Midbrain (tissue), 1 donor: Measurements from ENCODE around the gene LOXL4.
"Not testable (repeated sequence)": the region's sequence is repeated elsewhere in the genome, so short reads cannot be mapped to it uniquely, and the experiment has no call there.

Experiments used
- DNase-seq: peaks from one replicate; lab custom pipeline; 2025; lab: John Stamatoyannopoulos, UW

The LOXL4 gene

DNA sequence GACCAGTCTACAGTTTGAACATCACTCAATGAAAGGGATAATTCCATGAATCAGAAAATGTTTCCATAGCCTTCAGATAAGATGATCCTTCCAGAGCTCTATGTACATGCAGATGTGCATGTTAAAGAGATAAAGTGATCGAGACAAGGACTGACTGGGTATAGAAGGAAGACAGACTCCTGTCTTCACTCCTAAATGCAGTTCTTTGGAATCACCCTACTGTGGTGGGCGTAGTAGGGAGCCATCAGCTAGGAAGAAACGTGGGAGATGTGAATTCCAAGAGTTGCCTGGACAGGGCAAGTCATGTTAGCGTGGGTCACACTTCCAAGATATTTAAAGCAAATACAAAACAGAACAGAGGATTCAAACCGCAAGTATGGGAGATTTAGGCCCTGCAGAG is 23.9 kb downstream of the LOXL4 start:
- no peak for DNase-seq

DNA sequence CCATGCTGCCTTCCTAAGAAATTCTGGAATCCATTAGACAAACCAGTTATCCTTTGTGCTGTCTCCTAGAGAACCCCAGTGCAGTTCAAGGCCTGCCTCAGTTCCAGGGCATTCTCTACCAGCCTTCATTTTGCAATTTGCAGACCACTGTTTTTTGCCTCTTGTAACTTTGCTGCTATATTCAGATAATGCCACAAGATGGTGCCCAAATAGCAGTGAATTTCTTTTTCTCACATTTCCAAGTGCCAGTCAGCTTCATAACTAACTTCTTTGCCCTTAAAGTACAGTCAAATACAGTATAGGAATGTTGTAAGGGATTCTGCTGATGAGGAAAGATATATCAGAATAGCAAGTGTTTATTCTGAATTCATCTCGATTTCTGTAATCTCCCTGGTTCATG is 25.2 kb downstream of the LOXL4 start:
- peak; percentile 12 for DNase-seq

DNA sequence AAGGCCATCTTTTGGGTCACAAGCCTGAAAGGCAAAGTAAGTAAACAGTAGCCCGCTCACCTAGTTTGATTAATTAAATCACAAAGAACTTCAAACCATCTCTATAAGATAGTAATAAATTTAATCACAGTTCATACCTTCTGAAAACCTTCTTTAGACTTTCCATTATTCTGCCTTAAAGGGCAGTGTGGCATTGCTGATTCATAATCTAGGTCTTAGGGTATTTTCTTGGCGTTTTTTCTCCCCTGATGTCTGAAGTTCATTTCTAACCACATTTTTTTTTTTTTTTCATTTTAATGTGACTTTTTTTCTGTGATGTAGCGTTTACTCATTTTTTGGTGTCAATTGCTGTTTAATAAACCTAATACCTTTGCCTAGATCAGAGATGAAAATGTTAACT is 27.5 kb downstream of the LOXL4 start:
- no peak for DNase-seq

DNA sequence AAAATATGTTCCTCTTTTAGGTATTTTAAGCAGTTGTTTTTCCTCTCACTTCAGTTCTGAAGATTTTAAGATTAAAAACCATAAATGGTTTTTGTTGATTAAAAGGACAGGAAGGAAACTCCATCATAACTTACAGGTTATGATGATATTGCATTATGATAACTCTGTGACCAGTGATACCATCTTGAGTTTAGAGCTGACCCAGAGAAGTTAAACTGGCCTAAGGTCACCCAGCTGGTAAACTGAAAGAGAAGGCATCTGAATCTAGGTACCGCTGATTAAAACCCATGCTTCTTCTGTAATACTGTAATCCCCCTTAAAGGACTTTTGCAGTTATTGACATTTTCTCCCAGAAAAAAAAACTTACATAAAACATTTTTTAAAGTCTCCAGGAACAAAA is 29.6 kb downstream of the LOXL4 start:
- no peak for DNase-seq

DNA sequence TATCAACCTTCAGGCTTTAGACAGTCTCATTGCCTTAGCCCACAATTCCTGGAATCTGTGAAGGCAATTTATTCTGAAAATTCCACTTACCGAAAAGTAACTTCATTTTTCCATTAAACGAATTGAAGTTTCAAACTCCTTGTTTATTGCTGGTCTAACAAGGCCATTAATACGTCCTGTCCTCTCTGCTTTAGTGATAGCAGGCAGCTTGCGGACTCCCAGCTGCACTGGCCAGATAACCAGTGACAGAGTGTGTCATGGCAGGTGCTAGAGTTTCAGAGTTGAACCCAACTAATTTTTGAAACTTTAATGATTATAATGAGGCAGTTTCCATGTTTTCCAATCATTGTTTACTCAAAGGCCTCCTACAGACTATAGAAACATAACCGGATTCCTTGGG is 31.1 kb downstream of the LOXL4 start:
- DNase-seq = no peak

DNA sequence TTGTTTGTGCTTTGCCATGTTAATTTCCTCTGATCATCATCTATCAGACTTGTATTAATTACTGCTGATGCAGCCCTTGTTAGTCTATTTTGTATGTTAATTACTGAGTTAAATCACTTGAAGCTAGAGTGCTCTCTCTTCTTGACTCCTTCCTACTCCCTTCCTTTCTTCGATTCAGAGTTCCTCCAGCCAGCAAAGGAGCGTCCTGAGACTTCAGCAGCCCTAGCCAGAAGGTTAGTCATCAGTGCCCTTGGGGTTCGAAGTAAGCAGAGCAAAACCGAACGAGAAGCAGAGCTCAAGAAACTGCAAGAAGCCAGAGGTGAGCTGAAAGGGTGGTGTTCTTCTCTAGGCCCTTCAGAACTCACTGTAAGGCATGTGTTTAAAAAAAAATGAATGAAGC is 32.1 kb downstream of the LOXL4 start:
- no peak for DNase-seq

DNA sequence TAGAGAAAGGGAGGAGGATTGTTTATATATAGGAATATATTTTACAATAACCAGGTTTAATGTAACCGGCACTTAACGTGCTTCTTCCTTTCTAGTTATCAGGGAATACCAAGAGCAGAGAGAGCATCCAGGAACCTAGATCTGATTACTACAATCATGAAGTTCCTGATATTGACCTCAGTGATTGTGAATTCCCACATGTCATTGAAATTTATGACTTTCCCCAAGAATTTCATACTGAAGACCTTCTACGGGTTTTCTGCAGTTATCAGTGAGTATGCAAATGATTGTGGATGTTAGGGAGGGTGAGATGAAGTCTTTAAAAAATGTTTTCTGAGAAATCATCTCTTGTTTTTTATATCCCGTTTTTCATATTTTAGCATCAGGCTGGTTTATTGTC is 36.6 kb downstream of the LOXL4 start:
- DNase-seq = no peak

DNA sequence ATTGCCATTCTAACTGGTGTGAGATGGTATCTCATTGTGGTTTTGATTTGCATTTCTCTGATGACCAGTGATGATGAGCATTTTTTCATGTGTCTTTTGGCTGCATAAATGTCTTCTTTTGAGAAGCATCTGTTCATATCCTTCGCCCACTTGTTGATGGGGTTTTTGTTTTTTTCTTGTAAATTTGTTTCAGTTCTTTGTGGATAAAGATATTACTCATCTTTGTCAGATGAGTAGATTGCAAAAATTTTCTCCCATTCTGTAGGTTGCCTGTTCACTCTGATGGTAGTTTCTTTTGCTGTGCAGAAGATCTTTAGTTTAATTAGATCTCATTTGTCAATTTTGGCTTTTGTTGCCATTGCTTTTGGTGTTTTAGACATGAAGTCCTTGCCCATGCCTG is 39.7 kb downstream of the LOXL4 start:
- DNase-seq = not testable (repeated sequence)

DNA sequence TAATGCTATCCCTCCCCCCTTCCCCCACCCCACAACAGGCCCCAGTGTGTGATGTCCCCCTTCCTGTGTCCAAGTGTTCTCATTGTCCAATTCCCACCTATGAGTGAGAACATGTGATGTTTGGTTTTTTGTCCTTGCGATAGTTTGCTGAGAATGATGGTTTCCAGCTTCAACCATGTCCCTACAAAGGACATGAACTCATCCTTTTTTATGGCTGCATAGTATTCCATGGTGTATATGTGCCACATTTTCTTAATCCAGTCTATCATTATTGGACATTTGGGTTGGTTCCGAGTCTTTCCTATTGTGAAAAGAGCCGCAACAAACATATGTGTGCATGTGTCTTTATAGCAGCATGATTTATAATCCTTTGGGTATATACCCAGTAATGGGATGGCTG is 40.3 kb downstream of the LOXL4 start:
- DNase-seq = not testable (repeated sequence)

DNA sequence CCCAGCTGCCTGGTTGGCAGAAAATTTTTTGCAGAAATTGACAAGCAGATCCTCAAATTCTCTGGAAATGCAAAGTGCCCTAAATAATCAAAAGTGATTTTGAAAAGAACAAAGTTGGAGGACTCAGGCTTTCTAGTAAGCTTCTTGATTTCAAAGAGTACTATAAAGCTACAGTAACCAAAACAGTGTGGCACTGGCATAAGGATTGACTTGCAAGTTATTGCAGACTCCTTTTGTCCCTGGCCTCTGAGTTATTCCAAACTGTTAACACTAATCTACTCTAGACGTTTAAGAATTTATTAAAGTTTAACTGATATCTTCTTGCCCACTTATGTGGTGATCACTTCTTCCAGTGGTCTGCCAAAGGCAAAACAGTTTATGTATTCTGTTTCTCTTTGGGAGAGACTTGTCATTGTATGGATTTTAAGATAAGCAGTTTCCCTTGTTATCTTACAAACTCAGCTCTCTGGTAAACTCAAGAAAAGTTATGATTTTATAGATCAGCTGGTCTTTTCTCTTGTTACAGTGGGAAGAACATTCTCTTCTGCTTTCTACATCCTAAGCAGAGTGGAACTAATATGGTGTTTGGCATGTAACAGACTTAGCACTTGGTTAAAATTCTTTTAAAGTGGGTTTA is 41.4 kb downstream of the LOXL4 start:
- DNase-seq = no peak

DNA sequence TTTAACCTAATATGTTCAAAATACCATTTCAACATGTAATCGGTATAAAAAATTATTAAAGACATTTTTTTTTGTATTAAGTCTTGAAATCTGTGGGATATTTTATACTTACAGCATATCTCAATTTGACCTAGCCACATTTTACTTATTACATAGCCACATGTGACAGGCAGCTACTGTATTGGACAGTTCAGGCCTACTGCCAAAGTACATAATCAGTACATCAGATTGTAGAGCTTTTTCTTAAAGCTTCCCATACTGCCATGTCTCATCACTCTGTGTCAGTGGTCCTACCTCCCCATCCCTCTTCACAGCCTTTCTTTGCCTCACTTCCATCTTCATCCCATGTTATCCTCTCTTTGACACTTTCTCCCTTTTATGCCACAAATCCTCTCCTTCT is 43.0 kb downstream of the LOXL4 start:
- no peak for DNase-seq

DNA sequence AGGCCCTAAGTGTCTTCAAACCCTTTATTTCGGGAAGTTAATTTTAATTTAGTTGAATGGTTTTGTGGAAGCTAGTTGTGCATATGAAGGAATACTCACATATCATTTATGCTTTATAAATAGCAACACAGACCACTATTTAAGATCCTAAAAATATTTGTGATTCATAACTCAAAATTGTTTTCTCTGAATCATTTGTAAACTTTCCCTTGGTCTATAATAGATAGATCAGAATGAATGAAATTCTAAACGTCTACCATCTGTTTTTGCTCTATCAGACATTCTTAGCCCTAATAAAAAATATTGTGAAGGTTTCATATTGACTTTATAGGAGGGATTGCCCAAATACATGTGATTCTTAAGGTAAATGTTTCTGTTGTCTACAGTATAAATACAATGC is 43.5 kb downstream of the LOXL4 start:
- DNase-seq = no peak

DNA sequence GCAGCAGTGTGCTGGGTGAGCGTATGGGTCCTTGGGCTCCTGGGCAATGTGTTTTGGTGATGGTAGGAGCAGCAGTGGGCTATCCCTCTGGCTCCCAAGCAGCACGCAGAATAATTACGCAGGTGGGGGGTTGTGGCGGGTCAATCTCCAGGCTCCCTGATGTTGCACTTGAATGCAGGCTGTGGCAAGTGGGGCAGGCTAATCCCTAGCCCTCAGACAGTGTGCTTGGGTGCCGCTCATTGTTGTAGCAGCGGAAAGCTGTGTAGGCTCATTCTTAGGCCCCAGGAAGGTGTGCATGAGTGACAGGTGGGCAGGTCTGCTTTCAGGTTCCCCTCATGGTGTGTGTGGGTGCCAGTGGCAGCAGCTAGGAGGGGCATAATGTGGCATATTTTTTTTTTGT is 44.1 kb downstream of the LOXL4 start:
- no peak for DNase-seq

DNA sequence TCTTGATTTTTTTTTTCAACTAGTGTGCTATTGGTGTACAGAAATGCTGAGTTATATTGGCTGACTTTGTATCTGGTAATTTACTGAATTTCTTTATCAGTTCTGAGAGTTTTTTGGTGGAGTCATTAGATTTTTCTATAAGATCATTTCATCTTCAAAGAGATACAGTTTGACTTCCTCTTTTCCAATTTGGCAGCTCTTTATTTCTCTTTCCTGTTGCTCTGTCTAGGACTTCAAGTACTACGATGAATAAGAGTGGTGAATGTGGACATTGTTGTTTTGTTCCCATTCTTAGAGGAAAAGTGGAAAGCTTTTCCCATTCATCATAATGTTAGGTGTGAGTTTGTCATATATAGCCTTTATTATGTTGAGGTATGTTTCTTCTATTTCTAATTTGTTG is 50.2 kb downstream of the LOXL4 start:
- DNase-seq = no peak

DNA sequence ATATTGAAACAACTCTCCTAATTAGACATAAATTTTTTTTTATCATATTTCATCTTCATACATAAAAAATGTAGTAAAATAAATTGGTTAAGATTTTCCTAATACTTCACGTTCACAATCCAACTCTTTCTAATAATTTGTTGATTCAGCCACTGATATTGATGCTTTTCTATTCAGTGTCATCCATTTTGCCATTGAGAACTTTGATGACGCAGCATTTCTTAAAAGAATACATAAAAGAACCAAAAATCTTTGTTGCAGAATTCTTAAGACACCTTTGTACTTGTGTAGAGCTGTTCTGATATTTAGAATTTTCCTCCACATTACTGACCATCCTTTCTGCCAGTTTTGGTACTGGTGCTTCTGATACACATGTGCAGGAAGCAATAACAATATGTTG is 52.6 kb downstream of the LOXL4 start:
- no peak for DNase-seq

DNA sequence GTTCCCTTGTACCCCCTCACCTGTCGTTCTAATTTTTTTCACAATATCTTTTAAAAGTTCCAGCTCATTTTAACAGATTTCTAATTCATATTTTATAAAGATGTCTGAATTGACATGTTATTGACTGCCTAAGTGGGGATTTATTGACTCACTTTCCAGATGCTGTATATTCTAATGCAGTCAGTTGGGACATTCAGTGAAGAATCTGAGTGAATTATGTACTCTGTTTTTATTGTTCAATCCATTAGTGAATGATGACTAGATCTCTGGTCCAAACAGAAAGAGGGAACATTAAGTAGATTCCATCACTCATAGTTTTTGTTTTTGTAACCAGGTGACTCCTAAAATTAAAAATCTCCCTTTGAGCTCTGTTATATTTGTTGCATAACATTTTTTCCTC is 54.3 kb downstream of the LOXL4 start:
- no peak for DNase-seq

DNA sequence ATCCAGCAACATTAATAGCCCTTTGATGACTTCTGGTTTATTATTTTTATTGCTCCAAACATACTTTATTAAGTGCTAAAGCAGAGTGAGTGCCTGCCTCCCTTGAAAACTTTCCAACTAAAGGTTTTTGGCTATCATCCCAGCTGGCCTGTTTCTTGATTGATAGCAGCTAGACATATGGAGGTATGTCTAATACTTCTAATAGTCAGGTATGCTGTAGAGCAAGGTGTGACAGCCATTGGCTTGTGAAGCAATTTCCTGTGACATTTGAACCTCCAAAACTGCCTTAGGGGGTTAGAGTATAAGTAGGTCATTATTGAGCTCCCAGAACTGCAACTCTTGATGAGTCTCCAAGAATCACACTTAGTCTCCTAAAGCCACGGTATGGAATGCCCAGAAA is 55.8 kb downstream of the LOXL4 start:
- no peak for DNase-seq

DNA sequence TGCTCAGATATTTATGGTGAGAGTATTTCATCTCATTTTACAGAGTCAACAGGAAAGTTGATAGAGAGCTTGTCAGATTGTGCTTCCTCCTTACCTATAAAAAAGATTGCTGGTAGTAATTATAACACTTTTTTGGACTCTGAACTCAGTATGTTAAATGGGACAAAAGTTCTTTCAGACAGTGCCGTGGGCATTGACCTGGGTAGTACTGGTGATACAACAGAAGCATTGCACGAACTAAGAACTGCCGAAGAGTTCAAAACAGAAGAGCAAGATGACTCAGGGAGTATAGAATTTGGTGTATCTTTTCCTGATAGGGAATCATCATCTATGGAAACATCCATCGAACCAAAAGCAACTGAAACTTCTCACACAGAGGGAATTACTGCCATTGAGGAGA is 58.6 kb downstream of the LOXL4 start:
- no peak for DNase-seq

DNA sequence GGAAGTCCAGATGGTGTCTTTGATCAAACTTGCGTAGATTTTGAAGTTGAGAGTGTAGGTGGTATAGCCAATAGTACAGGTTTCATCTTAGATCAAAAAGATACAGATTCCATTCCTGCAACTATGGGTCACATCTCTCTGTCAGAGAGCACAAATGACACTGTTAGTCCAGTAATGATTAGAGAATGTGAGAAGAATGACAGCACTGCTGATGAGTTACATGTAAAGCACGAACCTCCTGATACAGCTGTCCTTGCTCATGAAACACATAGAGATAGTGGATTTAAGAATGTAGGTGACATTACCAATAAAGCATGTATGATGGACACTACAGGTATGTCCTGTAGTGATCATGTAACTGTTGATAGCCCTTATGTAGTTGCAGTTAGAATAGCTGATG is 59.1 kb downstream of the LOXL4 start:
- DNase-seq = no peak

DNA sequence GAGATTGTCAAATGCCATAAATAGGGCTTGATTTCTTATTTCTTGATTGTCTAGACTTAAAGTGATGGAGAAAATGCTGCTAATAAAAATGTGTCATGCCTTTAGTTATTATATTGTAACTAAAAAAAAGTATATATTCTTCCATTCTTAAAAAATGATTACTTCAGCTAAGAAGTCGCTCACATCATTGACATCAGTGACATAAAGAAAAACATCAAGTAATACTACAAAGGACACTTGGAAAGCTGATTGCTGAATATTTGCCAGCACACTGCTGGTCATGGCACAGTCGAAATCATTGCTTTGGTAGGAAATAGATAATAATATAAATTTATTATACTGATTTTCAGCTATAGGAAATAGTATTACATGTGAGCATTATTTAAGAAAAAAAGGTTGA is 62.6 kb downstream of the LOXL4 start:
- no peak for DNase-seq

DNA sequence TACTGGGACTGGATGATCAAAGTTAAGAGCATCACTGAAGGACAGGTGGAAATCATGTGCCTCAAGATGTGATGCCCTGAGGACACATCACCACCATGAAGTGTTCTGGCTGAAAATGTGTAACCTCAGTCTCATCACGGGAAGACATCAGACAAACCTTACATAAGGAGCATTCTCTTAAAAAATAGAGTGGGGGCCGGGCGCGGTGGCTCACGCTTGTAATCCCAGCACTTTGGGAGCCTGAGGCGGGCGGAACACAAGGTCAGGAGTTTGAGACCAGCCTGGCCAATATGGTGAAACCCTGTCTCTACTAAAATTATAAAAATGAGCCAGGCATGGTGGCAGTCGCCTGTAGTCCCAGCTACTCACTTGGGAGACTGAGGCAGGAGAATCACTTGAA is 65.6 kb downstream of the LOXL4 start:
- DNase-seq = no peak

DNA sequence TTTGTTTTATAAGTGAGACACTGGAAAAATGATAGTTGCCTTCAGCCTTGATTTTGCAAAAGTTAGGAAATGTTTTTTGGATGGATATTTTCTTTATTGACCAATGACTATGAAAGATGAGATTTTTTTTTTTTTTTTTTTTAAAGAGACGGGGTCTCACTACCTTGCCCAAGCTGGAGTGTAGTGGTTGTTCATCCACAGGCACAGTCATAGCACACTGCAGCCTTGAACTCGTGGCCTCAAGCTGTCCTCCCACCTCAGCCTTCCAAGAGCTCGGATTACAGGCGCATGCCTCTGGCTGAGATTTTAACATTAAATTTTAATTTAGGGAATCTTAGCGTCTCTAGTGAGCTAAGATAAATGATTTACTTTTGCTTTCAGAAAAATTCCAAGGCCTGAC is 66.2 kb downstream of the LOXL4 start:
- no peak for DNase-seq
